Measurements from ENCODE around the gene RPS6KA4. TPM values are rescaled to one million over a fixed set of nuclear protein-coding genes. Genes with fewer than 3 reads are reported as not detected.

RPS6KA4 gene
- polyA plus RNA-seq, 1 donor, result 9.1 TPM

- DNase-seq, result no peak
Measured at GRCh38 chr11:64364911-64365310, 5.9 kb downstream of the RPS6KA4 start.

- no peak for DNase-seq
Measured at GRCh38 chr11:64366751-64367150, 7.8 kb downstream of the RPS6KA4 start.

GRCh38 chr11:64367931-64368672 lies 9.1 kb downstream of the RPS6KA4 start:
- DNase-seq, result no peak

- no peak for DNase-seq
Measured at GRCh38 chr11:64368673-64369074, 9.7 kb downstream of the RPS6KA4 start.

- DNase-seq, result no peak
Measured at GRCh38 chr11:64369440-64370421, 10.8 kb downstream of the RPS6KA4 start.

GRCh38 chr11:64371201-64371600 lies 12.2 kb downstream of the RPS6KA4 start:
- DNase-seq, result no peak

GRCh38 chr11:64372021-64372420 lies 13.1 kb downstream of the RPS6KA4 start:
- DNase-seq, result no peak

GRCh38 chr11:64372802-64373597 lies 14.0 kb downstream of the RPS6KA4 start:
- DNase-seq, result no peak

GRCh38 chr11:64373598-64373974 lies 14.6 kb downstream of the RPS6KA4 start:
- no peak for DNase-seq

GRCh38 chr11:64376071-64376470 lies 17.1 kb downstream of the RPS6KA4 start:
- DNase-seq, result no peak

GRCh38 chr11:64378335-64378880 lies 19.4 kb downstream of the RPS6KA4 start:
- DNase-seq, result no peak

GRCh38 chr11:64379160-64379559 lies 20.2 kb downstream of the RPS6KA4 start:
- no peak for DNase-seq

GRCh38 chr11:64379817-64380709 lies 21.1 kb downstream of the RPS6KA4 start:
- no peak for DNase-seq

GRCh38 chr11:64381350-64381749 lies 22.4 kb downstream of the RPS6KA4 start:
- no peak for DNase-seq

- DNase-seq, result no peak
Measured at GRCh38 chr11:64382047-64382446, 23.1 kb downstream of the RPS6KA4 start.

- no peak for DNase-seq
Measured at GRCh38 chr11:64382586-64382985, 23.6 kb downstream of the RPS6KA4 start.

- DNase-seq, result no peak
Measured at GRCh38 chr11:64383580-64383979, 24.6 kb downstream of the RPS6KA4 start.

GRCh38 chr11:64384028-64384737 lies 25.2 kb downstream of the RPS6KA4 start:
- no peak for DNase-seq

- no peak for DNase-seq
Measured at GRCh38 chr11:64384981-64385944, 26.3 kb downstream of the RPS6KA4 start.
